HG02642 (cell line): ENCODE measurements around the gene RADIL.
"Not testable (repeated sequence)": the region's sequence is repeated elsewhere in the genome, so short reads cannot be mapped to it uniquely, and the experiment has no call there.

Experiments used
- ATAC-seq: cut with Tn5 transposase; IDR thresholded peaks from one replicate; pipeline ENCODE4 v1.9.1; 2021; ENCODE audit warnings: mild to moderate bottlenecking; ENCODE audit not compliant: unreplicated experiment, poor library complexity

The RADIL gene

GRCh38 chr7:4794591-4795350, 88.7 kb downstream of the RADIL start:
- no peak for ATAC-seq

DNA sequence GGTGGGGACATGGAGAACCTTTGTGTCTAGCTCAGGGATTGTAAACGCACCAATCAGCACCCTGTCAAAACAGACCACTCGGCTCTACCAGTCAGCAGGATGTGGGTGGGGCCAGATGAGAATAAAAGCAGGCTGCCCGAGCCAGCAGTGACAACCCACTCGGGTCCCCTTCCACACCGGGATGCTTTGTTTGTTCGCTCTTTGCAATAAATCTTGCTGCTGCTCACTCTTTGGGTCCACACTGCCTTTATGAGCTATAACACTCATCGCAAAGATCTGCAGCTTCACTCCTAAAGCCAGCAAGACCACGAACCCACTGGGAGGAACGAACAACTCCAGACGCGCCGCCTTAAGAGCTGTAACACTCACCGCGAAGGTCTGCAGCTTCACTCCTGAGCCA, 89.3 kb downstream of the RADIL start:
- ATAC-seq, result not testable (repeated sequence)

DNA sequence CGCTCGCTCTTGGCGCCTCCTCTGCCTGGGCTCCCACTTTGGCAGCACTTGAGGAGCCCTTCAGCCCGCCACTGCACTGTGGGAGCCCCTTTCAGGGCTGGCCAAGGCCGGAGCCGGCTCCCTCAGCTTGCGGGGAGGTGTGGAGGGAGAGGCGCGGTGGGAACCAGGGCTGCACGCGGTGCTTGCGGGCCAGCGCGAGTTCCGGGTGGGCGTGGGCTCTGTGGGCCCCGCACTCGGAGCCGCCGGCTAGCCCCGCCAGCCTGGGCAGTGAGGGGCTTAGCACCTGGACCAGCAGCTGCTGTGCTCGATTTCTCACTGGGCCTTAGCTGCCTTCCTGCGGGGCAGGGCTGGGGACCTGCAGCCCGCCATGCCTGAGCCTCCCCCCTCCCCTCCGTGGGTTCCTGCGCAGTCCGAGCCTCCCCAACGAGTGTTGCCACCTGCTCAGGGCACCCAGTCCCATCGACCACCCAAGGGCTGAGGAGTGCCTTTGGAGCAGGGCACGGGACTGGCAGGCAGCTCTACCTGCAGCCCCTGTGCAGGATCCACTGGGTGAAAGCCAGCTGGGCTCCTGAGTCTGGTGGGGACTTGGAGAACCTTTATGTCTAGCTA, 90.0 kb downstream of the RADIL start:
- ATAC-seq, result not testable (repeated sequence)

- ATAC-seq, result peak; percentile 13
Measured at GRCh38 chr7:4792537-4793126, 90.9 kb downstream of the RADIL start.

GRCh38 chr7:4791738-4792536, 91.6 kb downstream of the RADIL start:
- ATAC-seq, result peak; percentile 41

GRCh38 chr7:4791101-4791737, 92.3 kb downstream of the RADIL start:
- no peak for ATAC-seq

DNA sequence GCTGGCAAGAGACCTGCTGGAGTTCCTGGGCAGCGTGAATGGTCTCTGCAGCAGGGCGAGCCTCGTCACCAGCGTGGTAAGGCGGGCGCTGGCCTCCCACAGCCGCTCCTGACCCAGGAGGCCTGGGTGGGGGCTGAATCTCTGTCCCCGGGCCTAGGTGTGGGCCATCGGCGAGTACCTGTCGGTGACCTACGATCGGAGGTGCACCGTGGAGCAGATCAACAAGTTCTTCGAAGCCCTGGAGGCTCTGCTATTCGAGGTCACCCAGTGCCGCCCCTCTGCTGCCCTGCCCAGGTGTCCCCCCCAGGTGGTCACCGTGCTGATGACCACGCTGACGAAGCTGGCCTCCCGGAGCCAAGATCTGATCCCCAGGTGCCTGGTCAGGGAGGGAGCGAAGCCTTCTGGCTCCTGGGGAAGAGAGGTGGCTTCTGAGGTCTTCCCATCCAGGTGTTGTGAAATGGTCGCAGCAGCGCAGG, 93.0 kb downstream of the RADIL start:
- no peak for ATAC-seq

GRCh38 chr7:4790078-4790465, 93.4 kb downstream of the RADIL start:
- ATAC-seq, result no peak

- no peak for ATAC-seq
Measured at GRCh38 chr7:4789194-4790077, 94.1 kb downstream of the RADIL start.

DNA sequence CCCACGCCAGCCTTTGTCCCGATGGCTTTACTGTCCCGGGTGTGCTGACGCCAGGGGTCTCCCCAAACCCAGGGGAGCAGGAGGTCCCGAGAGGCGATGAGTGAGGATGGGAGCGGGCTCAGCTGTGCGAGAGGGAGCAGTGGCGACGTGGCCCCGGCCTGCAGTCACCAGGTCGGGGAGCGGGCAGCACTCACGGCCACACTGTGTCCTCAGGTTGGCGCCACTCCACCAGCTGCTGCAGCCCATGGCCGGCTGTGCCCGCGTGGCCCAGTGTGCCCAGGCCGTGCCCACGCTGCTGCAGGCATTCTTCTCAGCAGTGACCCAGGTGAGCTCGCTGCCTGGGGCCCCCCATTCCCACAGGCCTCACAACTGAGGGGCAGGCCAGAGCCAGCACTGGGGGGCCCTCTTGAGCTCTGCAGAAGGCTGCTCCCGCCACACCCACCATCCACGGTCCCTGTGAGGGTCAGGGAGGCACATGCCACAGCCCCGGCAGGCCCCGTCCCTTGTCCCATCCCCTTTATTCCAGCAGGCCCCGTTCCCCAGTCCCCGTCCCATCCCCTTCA, 94.8 kb downstream of the RADIL start:
- no peak for ATAC-seq

- no peak for ATAC-seq
Measured at GRCh38 chr7:4787947-4788626, 95.4 kb downstream of the RADIL start.

DNA sequence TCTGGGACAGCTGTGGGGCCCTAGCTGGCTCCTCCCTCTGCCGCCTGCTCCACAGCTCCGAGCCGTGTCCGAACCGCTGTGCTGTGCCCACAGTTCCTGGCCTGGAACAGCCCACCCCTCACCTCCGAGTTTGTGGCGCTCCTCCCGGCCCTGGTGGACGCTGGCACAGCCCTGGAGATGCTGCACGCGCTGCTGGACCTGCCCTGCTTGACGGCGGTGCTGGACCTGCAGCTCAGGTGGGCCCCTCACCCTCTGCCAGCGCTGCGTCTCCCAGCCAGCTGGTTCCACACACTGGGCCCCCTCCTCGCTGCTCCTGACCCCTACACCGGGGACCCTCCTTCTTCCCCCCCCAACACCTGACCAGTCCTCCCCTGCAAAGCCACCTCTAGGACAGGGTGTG, 96.0 kb downstream of the RADIL start:
- no peak for ATAC-seq

DNA sequence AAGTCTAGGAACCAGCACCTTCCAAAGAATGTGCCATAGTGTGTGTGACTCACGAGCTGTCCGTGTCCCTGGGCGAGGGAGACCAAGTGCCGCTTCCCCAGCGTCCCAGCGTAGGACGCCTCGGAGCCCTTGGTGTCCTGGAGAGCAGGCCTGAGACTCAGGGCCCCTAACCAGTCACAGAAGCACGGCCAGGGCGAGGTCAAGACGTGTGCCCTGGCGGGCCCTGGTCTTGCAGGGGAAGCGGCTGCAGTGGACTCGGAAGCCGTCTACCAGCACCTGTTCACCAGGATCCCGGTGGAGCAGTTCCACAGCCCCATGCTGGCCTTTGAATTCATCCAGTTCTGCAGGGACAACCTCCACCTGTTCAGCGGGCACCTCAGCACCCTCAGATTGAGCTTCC, 97.5 kb downstream of the RADIL start:
- no peak for ATAC-seq

DNA sequence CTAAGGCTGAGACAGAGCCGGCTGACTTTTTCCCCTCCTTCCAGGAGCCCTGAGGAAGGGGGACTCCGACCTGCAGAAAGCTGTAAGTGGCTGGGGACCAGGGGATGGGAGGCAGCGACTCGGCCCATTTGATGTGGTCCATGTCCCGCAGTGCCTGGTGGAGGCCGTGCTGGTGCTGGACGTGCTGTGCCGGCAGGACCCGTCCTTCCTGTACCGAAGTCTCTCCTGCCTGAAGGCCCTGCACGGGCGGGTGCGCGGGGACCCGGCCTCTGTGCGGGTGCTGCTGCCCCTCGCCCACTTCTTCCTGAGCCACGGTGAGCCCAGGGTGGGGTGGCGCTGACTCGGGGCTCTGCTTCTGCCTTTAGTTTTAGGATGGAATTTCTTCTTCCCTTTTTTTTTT, 98.1 kb downstream of the RADIL start:
- ATAC-seq, result no peak

DNA sequence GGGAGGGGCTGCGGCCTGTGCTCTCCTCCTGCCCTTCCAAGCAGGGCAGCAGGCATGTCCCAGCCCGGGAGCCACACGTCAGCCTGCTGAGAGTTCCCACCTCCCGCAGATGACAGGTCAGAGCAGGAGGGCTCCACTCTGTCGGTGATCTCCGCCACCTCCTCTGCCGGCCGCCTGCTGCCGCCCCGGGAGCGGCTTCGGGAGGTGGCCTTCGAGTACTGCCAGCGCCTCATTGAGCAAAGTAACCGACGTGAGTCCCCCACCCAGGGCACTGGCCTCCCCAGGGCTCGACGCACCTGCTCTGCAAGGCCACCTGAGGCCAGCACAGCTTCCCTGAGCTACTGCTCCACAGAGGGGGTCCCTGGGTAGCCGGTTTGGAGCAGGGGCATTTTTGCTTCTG, 98.7 kb downstream of the RADIL start:
- no peak for ATAC-seq

DNA sequence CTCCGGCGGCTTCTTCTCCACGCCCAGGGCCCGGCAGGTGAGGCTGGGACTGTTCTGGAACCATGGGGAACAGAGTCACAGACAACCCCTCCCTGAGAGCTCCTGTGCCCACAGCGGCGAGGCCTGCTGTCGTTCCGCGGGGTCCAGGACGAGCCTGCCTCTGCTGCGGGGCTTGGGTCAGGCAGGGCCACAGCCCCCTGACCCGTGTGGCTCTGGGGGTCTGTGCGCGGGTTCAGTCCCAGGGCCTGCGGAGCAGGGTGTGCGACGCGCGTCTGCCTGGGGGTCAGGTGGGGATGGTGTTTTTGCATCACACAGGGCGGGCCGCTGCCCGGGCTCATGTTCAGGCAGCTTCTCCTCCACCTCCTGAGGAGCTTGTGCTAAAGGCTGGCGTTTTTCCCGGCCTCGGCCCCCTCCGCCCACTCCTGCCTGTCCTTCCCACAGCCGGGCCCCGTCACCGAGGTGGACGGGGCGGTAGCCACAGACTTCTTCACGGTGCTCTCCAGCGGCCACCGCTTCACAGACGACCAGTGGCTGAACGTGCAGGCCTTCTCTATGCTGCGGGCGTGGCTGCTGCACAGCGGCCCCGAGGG, 99.7 kb downstream of the RADIL start:
- ATAC-seq, result no peak

- no peak for ATAC-seq
Measured at GRCh38 chr7:4783292-4783652, 100.2 kb downstream of the RADIL start.
